ENCODE measurements around the gene SLC7A4. TPM values are rescaled to one million over a fixed set of nuclear protein-coding genes. Genes with fewer than 3 reads are reported as not detected.

The SLC7A4 gene
- total and polyA plus RNA-seq, 2 of the 8 experiments (the other 6 are each of a cell fraction or from before 2014, with no cell fraction given) = 0.92 TPM; not detected in 1

GRCh38 chr22:21012446-21013407, 19.6 kb downstream of the SLC7A4 start (continued):
- TF ChIP-seq USF2 (IDR thresholded peaks at IDR 0.05; ENCODE audit: low read length) = no peak
- TF ChIP-seq GABPA (IDR thresholded peaks at IDR 0.05; ENCODE audit: borderline replicate concordance, insufficient read depth, low read length) = no peak
- TF ChIP-seq POLR2A (IDR thresholded peaks at IDR 0.05; ENCODE audit: control extremely low read depth in 1 of 2, low read depth in 2 of 2, low read length in 2 of 2) = no peak
- TF ChIP-seq ATF3 (IDR thresholded peaks at IDR 0.05; ENCODE audit: insufficient read depth, low read depth, low read length) = no peak
- TF ChIP-seq JUN (IDR thresholded peaks at IDR 0.05; ENCODE audit: low read depth, low read length) = no peak
- no peak for TF ChIP-seq CHD7 (IDR thresholded peaks at IDR 0.05; ENCODE audit: insufficient replicate concordance, low read length)

Data from H1 (cell line).